NB4 (cell line): ENCODE results near the gene ESRRG.

Experiments used
- MYC ChIP-seq: IDR thresholded peaks from 2 replicates; pipeline ENCODE4 v1.6.1; 2011; ENCODE audit warnings: low read depth, low read length
- POLR2A ChIP-seq: IDR thresholded peaks from 2 replicates; pipeline ENCODE4 v1.6.1; 2011; ENCODE audit warnings: mild to moderate bottlenecking; ENCODE audit not compliant: insufficient read length; ENCODE audit errors: extremely low read depth
- TF ChIP-seq, protein P1 (sequence below): IDR thresholded peaks from one replicate; pipeline ENCODE4 v1.5.1; 2012; ENCODE audit warnings: low read depth, low read length
- TF ChIP-seq, protein P2 (sequence below): IDR thresholded peaks from 2 replicates; pipeline ENCODE4 v1.6.1; 2011; ENCODE audit warnings: low read depth, low read length

DNA sequence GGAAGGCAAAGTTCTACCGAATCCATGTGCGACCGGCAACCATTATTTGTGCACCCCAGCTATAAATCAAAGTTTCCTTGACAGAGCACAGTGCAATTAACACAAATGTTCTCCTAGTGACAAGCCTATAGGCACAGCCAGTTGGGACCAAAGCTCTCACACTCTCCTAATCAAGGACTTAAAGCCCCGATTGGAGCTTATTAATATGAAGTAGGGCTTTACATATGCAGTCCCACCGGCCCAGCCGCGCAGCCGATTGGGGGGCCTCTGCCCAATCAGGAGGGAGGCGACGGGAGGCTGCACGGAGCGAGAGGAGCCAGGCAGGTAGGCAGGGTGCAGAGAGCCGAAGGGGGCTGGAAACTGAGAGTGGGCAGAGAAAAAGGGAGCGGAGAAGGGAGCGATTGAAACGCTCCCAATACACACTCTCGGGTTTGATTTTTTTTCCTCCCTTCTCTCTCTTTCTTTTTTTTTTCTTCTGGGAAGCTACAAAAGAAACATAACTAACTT lies at the start of gene ESRRG:
- TF ChIP-seq POLR2A (no peak), MYC (no peak)
- TF ChIP-seq, protein P1, sequence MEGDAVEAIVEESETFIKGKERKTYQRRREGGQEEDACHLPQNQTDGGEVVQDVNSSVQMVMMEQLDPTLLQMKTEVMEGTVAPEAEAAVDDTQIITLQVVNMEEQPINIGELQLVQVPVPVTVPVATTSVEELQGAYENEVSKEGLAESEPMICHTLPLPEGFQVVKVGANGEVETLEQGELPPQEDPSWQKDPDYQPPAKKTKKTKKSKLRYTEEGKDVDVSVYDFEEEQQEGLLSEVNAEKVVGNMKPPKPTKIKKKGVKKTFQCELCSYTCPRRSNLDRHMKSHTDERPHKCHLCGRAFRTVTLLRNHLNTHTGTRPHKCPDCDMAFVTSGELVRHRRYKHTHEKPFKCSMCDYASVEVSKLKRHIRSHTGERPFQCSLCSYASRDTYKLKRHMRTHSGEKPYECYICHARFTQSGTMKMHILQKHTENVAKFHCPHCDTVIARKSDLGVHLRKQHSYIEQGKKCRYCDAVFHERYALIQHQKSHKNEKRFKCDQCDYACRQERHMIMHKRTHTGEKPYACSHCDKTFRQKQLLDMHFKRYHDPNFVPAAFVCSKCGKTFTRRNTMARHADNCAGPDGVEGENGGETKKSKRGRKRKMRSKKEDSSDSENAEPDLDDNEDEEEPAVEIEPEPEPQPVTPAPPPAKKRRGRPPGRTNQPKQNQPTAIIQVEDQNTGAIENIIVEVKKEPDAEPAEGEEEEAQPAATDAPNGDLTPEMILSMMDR = no peak
- TF ChIP-seq, protein P2, sequence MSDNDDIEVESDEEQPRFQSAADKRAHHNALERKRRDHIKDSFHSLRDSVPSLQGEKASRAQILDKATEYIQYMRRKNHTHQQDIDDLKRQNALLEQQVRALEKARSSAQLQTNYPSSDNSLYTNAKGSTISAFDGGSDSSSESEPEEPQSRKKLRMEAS = no peak
